H54 (cell line): ENCODE measurements around the gene PCP4.

ENCODE experiments used
- DNase-seq: peaks from one replicate; pipeline ENCODE4 v3.0.0; 2011; ENCODE audit warnings: low spot score, mixed read lengths; ENCODE audit not compliant: insufficient read length
- FAIRE-seq: peaks from 3 replicates; lab custom pipeline; 2011; peaks lifted over from hg19 to GRCh38; lab: Jason Lieb, UNC
- POLR2A ChIP-seq: IDR thresholded peaks from 2 replicates; pipeline ENCODE4 v1.6.1; 2011; ENCODE audit warnings: low read depth, mild to moderate bottlenecking, low read length

PCP4 gene

DNA sequence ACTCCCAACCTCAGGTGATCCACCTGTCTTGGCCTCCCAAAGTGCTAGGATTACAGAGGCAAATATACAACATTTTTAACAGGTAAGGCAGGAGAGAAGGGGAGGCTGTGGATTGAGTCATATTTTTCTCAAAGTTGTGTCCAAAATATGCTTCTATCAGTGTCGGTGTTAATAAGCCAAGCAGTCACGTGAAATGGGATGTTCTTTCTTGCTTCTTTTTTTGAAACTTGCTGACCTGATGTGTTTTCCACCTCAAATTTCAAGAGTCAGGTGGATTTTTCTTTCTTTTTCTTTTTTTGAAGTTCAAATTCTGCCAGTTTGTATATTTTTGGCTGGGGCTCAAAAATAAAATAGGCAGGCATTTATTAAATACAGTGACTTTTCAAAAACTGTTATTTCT, 91.5 kb downstream of the PCP4 start:
- TF ChIP-seq POLR2A: no peak
- DNase-seq (no peak), FAIRE-seq (no peak)

DNA sequence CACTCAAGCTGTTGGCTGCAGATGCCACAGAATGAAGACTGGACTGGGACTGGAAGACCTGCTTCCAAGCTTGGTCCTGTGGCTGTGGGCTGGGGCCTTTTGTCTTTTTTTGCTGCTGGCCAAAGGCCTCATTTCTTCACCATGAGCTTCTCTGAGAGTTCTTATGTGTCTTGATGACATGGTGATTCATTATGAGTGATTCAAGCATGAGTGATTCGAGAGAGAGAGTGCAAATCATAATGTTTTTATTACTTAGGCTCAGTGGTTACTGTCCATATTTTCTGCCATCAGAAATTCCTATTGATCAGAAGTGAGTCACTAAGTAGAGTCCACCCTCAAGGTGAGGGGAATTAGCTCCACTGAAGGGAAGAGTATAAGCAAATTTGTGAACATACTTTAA, 94.0 kb downstream of the PCP4 start:
- no peak for DNase-seq
- no peak for FAIRE-seq

DNA sequence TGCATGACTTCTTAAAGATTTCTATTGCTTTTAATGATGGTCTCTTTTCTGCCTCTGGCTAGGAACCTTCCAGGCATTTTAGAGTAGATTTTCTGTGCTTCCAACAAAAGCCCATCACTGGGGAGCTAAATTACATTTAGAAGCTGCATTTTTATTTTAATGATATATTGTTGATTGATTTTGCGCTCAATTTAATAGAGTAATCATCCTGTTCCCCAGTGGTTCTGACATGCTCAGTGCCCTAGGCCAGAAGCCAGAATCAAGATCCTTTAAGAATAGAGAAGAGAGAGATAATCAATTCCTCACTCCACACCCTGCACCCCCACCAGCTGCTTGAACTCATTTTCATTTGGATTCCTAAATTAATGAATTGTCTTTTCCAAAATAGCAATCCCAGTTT, 97.8 kb downstream of the PCP4 start:
- no peak for FAIRE-seq
- TF ChIP-seq POLR2A: no peak
- DNase-seq: no peak

More for the DNA sequence above, 94.0 kb downstream of the PCP4 start:
- no peak for TF ChIP-seq POLR2A

DNA sequence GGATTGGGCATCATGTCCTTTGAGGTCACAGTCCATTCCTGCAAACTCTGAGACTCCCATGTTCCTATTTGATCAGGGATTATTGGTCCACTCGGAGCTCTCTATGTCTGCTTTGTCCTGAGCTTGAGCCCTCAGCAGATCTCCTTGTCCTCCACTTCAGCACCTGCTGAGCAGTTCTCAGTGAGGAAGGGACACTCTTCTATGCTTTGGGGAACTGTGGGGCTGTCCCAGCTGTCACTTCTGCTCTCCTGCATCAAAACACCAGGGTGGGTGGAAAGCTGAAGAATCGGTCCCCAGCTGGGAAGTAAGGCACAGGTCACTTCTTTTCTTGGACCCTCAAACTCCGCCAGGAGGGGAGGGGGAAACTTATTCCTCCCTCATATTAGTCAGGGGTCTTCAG, 99.5 kb downstream of the PCP4 start:
- DNase-seq: no peak
- FAIRE-seq: no peak
- no peak for TF ChIP-seq POLR2A

DNA sequence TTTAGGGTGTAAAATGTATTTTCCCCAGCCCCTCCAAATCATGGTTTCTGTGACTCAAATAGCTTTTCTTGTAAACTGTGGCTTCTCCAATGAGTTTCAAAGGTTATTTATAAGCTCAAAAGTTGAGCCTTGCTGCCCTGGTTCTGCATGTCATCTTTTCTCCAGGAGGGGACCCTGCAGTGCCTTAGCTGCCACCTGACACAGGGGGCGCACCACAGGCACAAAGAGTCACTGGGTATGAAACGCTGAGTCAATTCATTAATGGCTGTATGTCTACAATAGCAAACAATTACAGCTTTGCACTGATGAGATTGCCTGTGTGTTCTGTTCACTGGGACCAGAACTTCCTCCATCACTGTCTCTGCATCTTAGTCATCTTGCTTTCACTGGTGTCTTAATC, 100.8 kb downstream of the PCP4 start:
- no peak for TF ChIP-seq POLR2A
- DNase-seq: no peak
- FAIRE-seq: no peak

DNA sequence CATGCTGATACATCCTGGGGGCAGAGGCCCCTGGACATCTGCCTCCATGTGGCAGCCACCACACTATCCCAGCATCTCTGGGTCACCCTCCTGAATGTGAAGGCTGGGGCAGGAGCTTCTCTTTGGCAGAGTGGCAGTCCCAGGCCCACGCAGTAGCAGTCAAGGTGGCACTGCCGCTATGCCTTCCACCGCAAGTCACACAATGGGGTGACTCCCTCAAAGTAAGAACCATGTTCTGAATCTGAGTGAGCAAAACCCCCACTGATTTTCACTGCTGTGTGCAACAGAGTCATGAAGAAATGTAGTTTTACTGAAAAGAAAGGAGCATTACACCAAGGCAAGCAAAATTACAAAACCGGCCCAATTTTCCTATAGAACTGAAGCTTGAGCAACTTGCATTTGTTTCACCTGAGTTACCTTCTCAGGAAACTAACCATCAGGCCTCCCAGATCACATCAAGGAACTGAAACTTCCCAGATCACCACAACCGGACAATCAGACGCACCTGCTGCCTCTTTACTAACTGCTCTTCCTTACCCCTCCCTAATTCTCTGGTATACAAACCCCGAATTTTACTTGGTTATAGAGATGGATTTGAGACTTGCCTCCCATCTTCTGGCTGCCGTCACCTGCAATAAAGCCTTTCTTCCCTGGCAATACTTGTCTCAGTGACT, 102.6 kb downstream of the PCP4 start:
- no peak for FAIRE-seq
- no peak for TF ChIP-seq POLR2A
- DNase-seq: no peak

DNA sequence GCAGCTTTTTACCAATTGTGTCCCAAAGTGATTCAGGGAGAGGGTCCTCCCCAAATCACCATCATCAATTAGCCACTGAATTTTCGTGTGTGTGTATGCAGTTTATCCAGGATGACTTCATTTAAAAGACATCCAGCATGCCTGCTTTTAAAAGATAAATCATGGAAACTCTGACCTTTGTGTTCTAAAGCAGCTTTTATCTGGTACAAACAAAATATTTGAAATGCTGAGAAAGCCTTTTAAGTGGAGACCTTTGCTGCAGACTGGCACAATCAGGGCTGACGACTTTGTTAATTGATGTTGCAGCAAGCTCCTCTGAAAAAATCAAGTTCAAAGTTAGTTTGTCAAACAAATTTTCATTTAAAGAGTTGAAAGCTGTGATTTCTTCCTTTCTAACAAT, 104.7 kb downstream of the PCP4 start:
- FAIRE-seq (no peak), DNase-seq (no peak)

DNA sequence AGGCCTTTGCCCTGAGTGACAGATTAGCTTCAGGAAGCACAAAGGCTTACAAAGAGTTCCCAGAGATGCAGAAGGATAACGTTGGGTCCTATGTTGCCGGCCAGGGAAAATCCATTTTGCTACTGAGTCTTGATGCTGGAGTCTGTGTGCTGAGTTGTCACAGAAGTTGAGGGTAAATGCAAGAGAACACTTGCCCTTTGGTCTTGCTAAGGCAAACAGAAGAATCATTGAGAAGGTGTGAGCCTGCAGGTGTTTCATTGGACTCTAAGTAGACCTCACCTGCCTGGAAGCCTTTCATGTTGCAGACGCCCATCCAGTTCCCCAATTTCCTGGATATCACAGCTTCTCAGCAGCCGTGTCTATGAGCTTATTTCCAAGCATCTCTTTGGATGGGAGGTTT, 105.2 kb downstream of the PCP4 start:
- no peak for DNase-seq
- FAIRE-seq: no peak

More for the DNA sequence above, 104.7 kb downstream of the PCP4 start:
- TF ChIP-seq POLR2A: no peak

DNA sequence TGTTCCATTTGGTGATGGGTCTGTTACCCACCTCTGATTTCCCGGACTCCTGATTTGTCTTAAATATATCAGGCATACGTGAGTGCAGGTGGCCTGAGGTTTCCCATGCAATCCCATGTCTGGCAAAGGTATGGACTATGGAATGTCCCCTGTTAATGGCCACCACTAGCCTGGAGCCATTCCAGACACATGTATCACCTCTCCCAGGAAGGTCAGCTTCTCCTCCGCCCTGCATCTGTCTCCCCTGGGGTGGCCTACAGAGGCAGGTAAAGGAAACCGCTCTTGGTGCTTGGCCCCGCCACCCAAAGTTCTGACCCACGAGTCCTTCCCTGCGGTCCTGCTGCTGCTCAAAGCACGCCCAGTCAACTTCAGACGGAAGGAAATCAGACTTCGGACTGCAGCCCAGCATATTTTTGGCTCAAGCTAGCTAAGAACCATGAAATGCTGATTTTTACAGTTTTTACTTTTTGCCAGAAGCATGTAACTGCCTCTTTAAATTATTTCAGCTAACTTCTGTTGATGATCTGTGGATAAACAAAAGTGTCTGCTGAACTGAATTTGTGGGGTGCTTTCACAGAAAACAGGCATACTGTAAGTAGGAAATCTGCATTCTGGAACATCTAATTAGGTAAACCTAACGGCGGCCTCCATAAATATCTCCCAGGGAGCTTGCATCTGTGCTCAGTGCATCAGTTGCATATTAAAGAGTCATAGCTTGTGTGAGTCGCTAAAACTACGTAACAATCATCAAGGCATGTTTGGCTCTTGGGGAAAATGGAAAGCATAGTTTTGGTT, 105.9 kb downstream of the PCP4 start:
- no peak for TF ChIP-seq POLR2A
- no peak for DNase-seq
- FAIRE-seq: no peak

More for the DNA sequence above, 105.2 kb downstream of the PCP4 start:
- TF ChIP-seq POLR2A: no peak

DNA sequence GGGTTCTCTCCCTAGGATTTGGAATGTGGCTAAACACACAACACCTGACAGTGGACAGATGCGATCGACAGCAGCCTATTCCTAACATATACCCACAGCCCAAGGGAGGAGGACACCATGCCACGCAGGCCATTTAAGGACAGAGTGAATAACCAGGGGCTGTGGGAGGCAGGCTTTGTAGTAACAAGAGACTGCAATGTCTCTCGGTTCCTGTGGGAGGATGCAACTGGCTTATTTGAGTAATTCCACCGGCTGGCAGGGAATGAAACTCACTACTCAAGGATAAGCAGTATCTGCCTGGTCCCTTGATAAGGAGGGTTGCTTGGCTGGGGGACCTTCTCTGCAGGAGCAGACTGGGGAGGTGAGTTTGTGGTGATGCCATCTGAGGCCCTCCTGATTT, 109.6 kb downstream of the PCP4 start:
- DNase-seq (no peak), FAIRE-seq (no peak)
- TF ChIP-seq POLR2A: no peak
